Body of pancreas (tissue), 4 donors: Measurements from ENCODE around the gene NOVA1.

Experiments used
- CTCF ChIP-seq, 7 experiments: fragments of 450-650 bp in 4 of 7; fragments of 200-600 bp in 3 of 7; sonication (generic) in 3 of 7; IDR thresholded peaks; one replicate each; pipeline ENCODE4 v1.5.1; 2016 to 2019; ENCODE audit warnings: antibody characterized with exemption in 7 of 7
- POLR2A ChIP-seq, 3 donors: fragments of 450-650 bp; IDR thresholded peaks; one replicate each; pipeline ENCODE4 v1.6.1; 2016; ENCODE audit warnings: antibody characterized with exemption in 3 of 3, mild to moderate bottlenecking in 2 of 3

DNA sequence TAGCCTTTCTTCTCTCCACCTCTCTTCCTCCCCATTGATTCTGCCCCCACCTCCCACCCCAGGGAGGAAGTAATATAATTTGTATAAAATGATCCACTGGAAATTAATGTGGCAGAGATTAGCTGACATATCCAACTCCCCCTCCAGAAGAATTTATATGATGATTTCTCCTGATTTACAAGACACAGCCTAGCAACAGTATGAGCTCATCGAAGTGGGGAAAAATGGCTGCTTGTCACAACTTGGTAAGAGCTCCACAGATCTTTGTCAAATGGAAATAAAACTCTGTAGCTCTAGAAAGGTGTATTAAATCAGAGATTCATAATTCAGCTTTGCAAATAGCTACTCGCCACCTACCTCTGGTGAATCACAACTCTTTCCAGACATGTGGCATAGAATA lies 195.7 kb downstream of the NOVA1 start:
- TF ChIP-seq CTCF (IDR thresholded peaks at IDR 0.05) (no peak), POLR2A (IDR thresholded peaks at IDR 0.05) (no peak)
